PC-3 (cell line): Measurements from ENCODE around the gene NGDN. TPM values are rescaled to one million over a fixed set of nuclear protein-coding genes. Genes with fewer than 3 reads are reported as not detected.

ENCODE experiments used
- ATAC-seq: fragments of 200-7000 bp; cut with Tn5 transposase; 2 replicates; pipeline ENCODE4 v1.9.1; 2020; ENCODE audit warnings: mild to moderate bottlenecking, moderate library complexity
- BruUV-seq: library from RNA; stranded (reverse); fragments of 400-500 nt; replicated peaks from 2 replicates; lab custom pipeline; 2021; lab: Mats Ljungman, UMichigan
- CTCF ChIA-PET: fragments of 300-600 bp; sonication (Branson Sonifier 250); formaldehyde crosslinking; loops from one replicate; lab custom pipeline; 2022; ENCODE audit warnings: antibody characterized with exemption; lab: Charles Lee
- POLR2A ChIA-PET: fragments of 300-600 bp; sonication (Branson Sonifier 250); formaldehyde crosslinking; loops from one replicate; lab custom pipeline; 2022; ENCODE audit warnings: antibody characterized with exemption; ENCODE audit not compliant: unreplicated experiment; lab: Charles Lee
- DNase-seq: peaks from one replicate; pipeline ENCODE4 v3.0.0-alpha.2; 2015
- H2AFZ ChIP-seq: fragments of 300-600 bp; sonication (generic); 2 replicates; pipeline ENCODE4 v1.6.0; 2016; ENCODE audit warnings: antibody characterized with exemption, low read length
- H3F3A ChIP-seq: fragments of 300-600 bp; sonication (generic); one replicate; pipeline ENCODE4 v1.6.0; 2017; ENCODE audit warnings: antibody characterized with exemption, low read length, control low read depth, mild to moderate bottlenecking; ENCODE audit not compliant: unreplicated experiment
- H3K27ac ChIP-seq: fragments of 300-600 bp; sonication (generic); 2 replicates; pipeline ENCODE4 v1.5.1; 2016; ENCODE audit warnings: mild to moderate bottlenecking, low read length
- H3K27me3 ChIP-seq: fragments of 300-600 bp; sonication (generic); 2 replicates; pipeline ENCODE4 v1.6.1; 2016; ENCODE audit warnings: low read length, mixed read lengths
- H3K36me3 ChIP-seq: fragments of 300-600 bp; sonication (generic); 2 replicates; pipeline ENCODE4 v1.6.1; 2016; ENCODE audit warnings: low read depth, mixed run types, low read length, mixed read lengths
- H3K4me1 ChIP-seq: fragments of 300-600 bp; sonication (generic); 2 replicates; pipeline ENCODE4 v1.5.1; 2016; ENCODE audit warnings: low read length; ENCODE audit not compliant: insufficient read depth
- H3K4me2 ChIP-seq: fragments of 300-600 bp; sonication (generic); 2 replicates; pipeline ENCODE4 v1.6.0; 2016; ENCODE audit warnings: low read length
- H3K4me3 ChIP-seq: fragments of 300-600 bp; sonication (generic); 2 replicates; pipeline ENCODE4 v1.5.1; 2016; ENCODE audit warnings: mild to moderate bottlenecking, low read length, mixed read lengths
- H3K79me2 ChIP-seq: fragments of 300-600 bp; sonication (generic); 2 replicates; pipeline ENCODE4 v1.6.1; 2017; ENCODE audit warnings: low read length, mixed read lengths
- H3K9ac ChIP-seq: fragments of 300-600 bp; sonication (generic); 2 replicates; pipeline ENCODE4 v1.6.0; 2016; ENCODE audit warnings: mild to moderate bottlenecking, low read length
- H3K9me2 ChIP-seq: fragments of 300-600 bp; sonication (generic); replicated peaks from 2 replicates; pipeline ENCODE4 v1.6.1; 2016; ENCODE audit warnings: mixed run types, low read length, mixed read lengths
- H3K9me3 ChIP-seq: fragments of 300-600 bp; sonication (generic); 2 replicates; pipeline ENCODE4 v1.6.1; 2016; ENCODE audit warnings: low read length, mixed read lengths
- H4K20me1 ChIP-seq: fragments of 300-600 bp; sonication (generic); 2 replicates; pipeline ENCODE4 v1.6.1; 2016; ENCODE audit warnings: low read length, mixed read lengths
- EZH2 ChIP-seq: fragments of 300-600 bp; sonication (generic); IDR thresholded peaks from one replicate; pipeline ENCODE4 v1.6.1; 2017; ENCODE audit warnings: antibody characterized with exemption, mild to moderate bottlenecking, low read length; ENCODE audit not compliant: unreplicated experiment
- EZH2phosphoT487 ChIP-seq: fragments of 300-600 bp; sonication (generic); IDR thresholded peaks from 2 replicates; pipeline ENCODE4 v1.6.1; 2018; ENCODE audit warnings: mild to moderate bottlenecking, antibody characterized with exemption, low read length, borderline replicate concordance
- intact Hi-C: fragments of 100-400 bp; cut with micrococcal nuclease; formaldehyde crosslinking; loops from 2 replicates; pipeline ENCODE4 v1.9.0; 2023
- total RNA-seq: library from RNA; depleted of rRNA; stranded (reverse); fragments of >200 nt; gene quantifications from 2 replicates; pipeline ENCODE4 v1.2.3, GENCODE V29; 2014
- TF ChIP-seq, protein P1 (sequence below): fragments of 300-600 bp; sonication (generic); conservative IDR thresholded peaks from 2 replicates; pipeline ENCODE4 v1.5.1; 2017; ENCODE audit warnings: antibody characterized with exemption, low read depth, mild to moderate bottlenecking, low read length

Gene NGDN
- total RNA-seq, 1 experiment from 2014 or later: 57.6 TPM

DNA sequence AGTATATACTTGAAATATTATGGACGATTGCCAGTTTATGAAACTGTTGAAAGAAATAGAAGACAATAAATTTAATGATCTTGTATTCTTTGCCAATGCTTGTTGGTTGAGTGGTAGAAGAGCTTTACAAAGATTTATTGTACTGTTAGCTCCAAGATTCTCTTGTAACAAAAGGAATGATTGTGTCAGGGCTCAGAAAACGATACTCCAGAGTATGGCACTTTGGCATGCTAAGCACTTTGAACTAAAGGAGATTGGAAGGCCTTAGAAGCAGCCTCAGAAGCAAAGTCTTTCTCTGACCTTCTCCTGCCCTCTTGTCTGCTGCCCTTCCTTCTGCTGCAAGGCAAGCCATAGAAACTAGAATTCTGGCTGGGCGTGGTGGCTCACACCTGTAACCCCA is 4.2 kb upstream of the NGDN start:
- intact Hi-C loops: loop anchor here (5.0 kb wide), 1 partner anchor 158 kb away; the partner anchor contains the start of gene BCL2L2
- Histone ChIP-seq H3K4me1 (peaks cover 1% of the 10 kb centered on the region; the same call in 1 of the 2 replicates), H4K20me1 (no peaks in the 10 kb centered on the region), H3K4me2 (no peak overlapping the region), H3K9ac (no peak overlapping the region), H3K9me3 (no peaks in the 10 kb centered on the region), H3K9me2 (no peaks in the 10 kb centered on the region), H3K79me2 (peaks cover 8% of the 10 kb centered on the region), H3K36me3 (no peaks in the 10 kb centered on the region), H3K27ac (no peak overlapping the region), H3K4me3 (no peak overlapping the region), H3K27me3 (no peaks in the 10 kb centered on the region), H2AFZ (no peak overlapping the region), H3F3A (no peaks in the 10 kb centered on the region)
- ATAC-seq: no peak
- no TSS peak for BruUV-seq
- TF ChIP-seq, protein P1, sequence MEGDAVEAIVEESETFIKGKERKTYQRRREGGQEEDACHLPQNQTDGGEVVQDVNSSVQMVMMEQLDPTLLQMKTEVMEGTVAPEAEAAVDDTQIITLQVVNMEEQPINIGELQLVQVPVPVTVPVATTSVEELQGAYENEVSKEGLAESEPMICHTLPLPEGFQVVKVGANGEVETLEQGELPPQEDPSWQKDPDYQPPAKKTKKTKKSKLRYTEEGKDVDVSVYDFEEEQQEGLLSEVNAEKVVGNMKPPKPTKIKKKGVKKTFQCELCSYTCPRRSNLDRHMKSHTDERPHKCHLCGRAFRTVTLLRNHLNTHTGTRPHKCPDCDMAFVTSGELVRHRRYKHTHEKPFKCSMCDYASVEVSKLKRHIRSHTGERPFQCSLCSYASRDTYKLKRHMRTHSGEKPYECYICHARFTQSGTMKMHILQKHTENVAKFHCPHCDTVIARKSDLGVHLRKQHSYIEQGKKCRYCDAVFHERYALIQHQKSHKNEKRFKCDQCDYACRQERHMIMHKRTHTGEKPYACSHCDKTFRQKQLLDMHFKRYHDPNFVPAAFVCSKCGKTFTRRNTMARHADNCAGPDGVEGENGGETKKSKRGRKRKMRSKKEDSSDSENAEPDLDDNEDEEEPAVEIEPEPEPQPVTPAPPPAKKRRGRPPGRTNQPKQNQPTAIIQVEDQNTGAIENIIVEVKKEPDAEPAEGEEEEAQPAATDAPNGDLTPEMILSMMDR: no peak
- TF ChIP-seq EZH2: no peak
- no peak for TF ChIP-seq EZH2phosphoT487
- POLR2A ChIA-PET: interaction anchor here (0.7 kb wide), 1 partner anchor 139 kb away, joined by 4 read pairs; no protein-coding TSS in a partner anchor
- no peak for DNase-seq
- CTCF ChIA-PET: no interaction called here

DNA sequence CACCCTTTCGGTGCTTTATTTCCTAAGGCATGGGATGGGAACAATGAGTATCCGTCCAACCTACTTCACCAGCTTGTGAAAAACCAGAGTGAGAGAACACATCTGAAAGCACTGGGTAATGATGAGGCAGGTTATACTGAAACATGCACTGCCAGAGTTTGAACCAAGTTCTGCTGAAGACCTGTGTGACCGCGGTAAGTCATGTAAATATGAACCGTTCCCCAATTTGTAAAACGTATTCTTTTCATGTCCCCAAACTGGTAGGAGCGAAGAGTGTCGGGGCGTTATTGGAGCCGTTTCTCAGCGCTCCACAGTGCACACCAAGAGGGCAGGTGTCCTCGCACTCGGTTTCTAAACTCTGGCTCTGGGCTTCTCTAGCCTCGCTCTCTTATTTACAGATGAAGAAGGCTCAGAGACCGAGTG is 788 bp upstream of the NGDN start:
- Histone ChIP-seq H4K20me1 (no peaks in the 10 kb centered on the region), H2AFZ (peak overlapping the region; percentile 95), H3K27ac (no peak overlapping the region), H3F3A (no peaks in the 10 kb centered on the region), H3K9ac (no peak overlapping the region), H3K79me2 (peaks cover 19% of the 10 kb centered on the region), H3K4me1 (peaks cover 8% of the 10 kb centered on the region; the same call in 1 of the 2 replicates), H3K4me3 (peak overlapping the region; percentile 47), H3K36me3 (peaks cover 16% of the 10 kb centered on the region), H3K27me3 (no peaks in the 10 kb centered on the region), H3K9me2 (no peaks in the 10 kb centered on the region), H3K4me2 (peak overlapping the region; percentile 68), H3K9me3 (no peaks in the 10 kb centered on the region)
- TSS peak; percentile 91 for BruUV-seq
- DNase-seq (no peak), ATAC-seq (no peak; the same call in 1 of the 2 replicates)
- POLR2A ChIA-PET: no interaction called here
- CTCF ChIA-PET: no interaction called here
- no peak for TF ChIP-seq EZH2
- TF ChIP-seq, protein P1: no peak
- no peak for TF ChIP-seq EZH2phosphoT487
- intact Hi-C loops: loop anchor here (1.0 to 5.0 kb wide), 2 partner anchors 147 to 161 kb away; partner anchors contain the start of genes BCL2L2 and PABPN1

DNA sequence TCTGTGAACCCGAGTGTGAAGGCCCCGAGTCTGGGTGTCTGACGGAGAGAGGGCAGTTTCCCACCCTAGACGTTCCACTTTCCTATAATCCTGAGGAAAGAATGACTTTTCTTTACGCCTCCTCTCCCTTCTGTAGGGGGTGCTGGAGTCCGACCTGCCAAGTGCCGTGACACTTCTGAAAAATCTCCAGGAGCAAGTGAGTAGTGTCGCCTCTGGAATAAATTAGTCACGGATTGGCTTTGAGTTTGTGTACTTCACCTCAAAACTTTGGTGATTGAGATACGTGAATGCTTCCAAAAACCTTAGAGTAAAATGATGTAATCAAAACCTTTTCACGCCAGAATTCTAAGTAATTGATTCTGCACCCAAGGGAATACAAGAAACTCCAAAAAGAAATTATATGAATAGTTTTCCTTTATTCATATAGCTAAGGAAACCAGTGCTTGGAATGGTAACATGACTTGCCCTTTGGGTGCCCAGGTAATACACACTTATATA is 452 bp downstream of the NGDN start:
- H4K20me1 ChIP-seq: no peaks in the 10 kb centered on the region
- H3K4me2 ChIP-seq: peak overlapping the region; percentile 81
- DNase-seq (no peak), ATAC-seq (peak; percentile 21)
- TF ChIP-seq, protein P1: no peak
- TF ChIP-seq EZH2 (no peak), EZH2phosphoT487 (no peak)
- H3K9me2 ChIP-seq: no peaks in the 10 kb centered on the region
- POLR2A ChIA-PET: interaction anchor here (0.6 kb wide), 1 partner anchor 588 kb away, joined by 3 read pairs; no protein-coding TSS in a partner anchor
- CTCF ChIA-PET: interaction anchor here (0.6 kb wide), 1 partner anchor 540 kb away, joined by 3 read pairs; no protein-coding TSS in a partner anchor
- H2AFZ ChIP-seq: peak overlapping the region; percentile 72
- H3K27me3 ChIP-seq: no peaks in the 10 kb centered on the region
- peak overlapping the region; percentile 89 for H3K9ac ChIP-seq
- H3K4me1 ChIP-seq: peaks cover 8% of the 10 kb centered on the region; the same call in 1 of the 2 replicates
- peaks cover 19% of the 10 kb centered on the region for H3K79me2 ChIP-seq
- H3K9me3 ChIP-seq: no peaks in the 10 kb centered on the region
- H3K4me3 ChIP-seq: peak overlapping the region; percentile 89
- intact Hi-C loops: loop anchor here (1.0 to 5.0 kb wide), 2 partner anchors 149 to 163 kb away; partner anchors contain the start of genes BCL2L2 and PABPN1
- no peak overlapping the region; the same call in 1 of the 2 replicates for H3K27ac ChIP-seq
- peaks cover 26% of the 10 kb centered on the region for H3K36me3 ChIP-seq
- no peaks in the 10 kb centered on the region for H3F3A ChIP-seq
- BruUV-seq: TSS peak; percentile 74
